GM20431 (cell line): Measurements from ENCODE around the gene ZSCAN23.

Experiments used
- in situ Hi-C: fragments of 300-500 bp; cut with MseI, MboI; formaldehyde crosslinking; loops from one replicate; pipeline ENCODE4 v1.15.0; 2020; ENCODE audit warnings: low sequenced_read_pairs; ENCODE audit not compliant: unreplicated experiment

ZSCAN23 gene

DNA sequence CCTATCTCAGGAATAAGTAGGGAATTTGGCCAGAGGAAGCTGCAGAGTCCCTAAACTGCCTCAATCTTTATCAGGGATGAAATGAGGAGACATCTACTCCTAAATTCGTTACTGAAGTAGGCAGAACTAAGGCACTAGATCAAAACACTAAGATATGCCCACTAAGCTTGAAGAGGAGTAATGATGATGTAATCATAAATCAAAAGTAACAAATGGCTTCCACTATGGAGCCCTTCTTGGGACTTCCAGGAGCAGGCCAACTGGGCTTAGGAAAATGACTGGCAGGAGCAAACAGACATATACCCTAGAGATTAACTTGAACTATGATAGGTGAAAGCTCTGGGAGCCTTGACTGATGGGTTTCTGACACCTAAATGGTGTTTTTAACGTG is 59.2 kb downstream of the ZSCAN23 start:
- in situ Hi-C loops: no loop called here

- in situ Hi-C loops: no loop called here
These were observed 59.8 kb downstream of the ZSCAN23 start for GRCh38 chr6:28383235-28384142.
